Measurements from ENCODE around the gene P3H2. TPM values are rescaled to one million over a fixed set of nuclear protein-coding genes. Genes with fewer than 3 reads are reported as not detected.

The P3H2 gene
- total and polyA plus RNA-seq, 9 of the 15 experiments (the other 6 are each of a cell fraction or from before 2014, with no cell fraction given), result 0.04 to 0.26 (median 0.22) TPM; not detected in 6

DNA sequence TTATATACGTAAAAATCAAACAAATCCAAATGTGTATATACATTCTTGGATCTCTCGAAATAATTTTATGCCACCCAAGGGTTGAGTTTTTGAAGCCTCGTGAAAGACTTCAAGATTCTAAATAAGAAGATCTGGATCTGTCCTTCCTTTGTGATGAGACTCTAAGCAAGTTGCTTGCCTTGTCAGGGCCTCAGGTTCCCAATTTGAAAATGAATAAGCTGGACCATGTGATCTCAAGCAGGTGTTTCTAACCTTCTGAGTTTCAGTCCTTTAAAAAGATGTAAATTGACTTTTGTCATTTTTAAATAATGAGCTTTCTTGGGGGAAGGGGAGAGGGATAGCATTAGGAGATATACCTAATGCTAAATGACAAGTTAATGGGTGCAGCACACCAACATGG, 137.1 kb downstream of the P3H2 start:
- in situ Hi-C loops (cut with MboI) (no loop called here), intact Hi-C loops (cut with micrococcal nuclease) (no loop called here)
- H3K4me3 ChIP-seq, result no peak overlapping the region
- no peak for FAIRE-seq
- no peak overlapping the region for H3K4me2 ChIP-seq (ENCODE audit: insufficient read depth, low read length)
- POLR2A ChIA-PET, result no interaction called here
- H3K79me2 ChIP-seq (ENCODE audit: control insufficient read depth, insufficient read depth, low read length), result no peaks in the 10 kb centered on the region
- H3K9me1 ChIP-seq (ENCODE audit: control insufficient read depth, insufficient read depth, low read length), result no peaks in the 10 kb centered on the region
- no peaks in the 10 kb centered on the region for H3K27me3 ChIP-seq (ENCODE audit: control insufficient read depth in 2 of 2, insufficient read depth in 2 of 2, low read length in 2 of 2)
- CTCF ChIA-PET (ENCODE audit: low intra/inter-chr PET ratio), result no interaction called here
- H3K36me3 ChIP-seq (ENCODE audit: control insufficient read depth, insufficient read depth, low read length), result no peaks in the 10 kb centered on the region
- H3K27ac ChIP-seq (ENCODE audit: extremely low read depth, low read depth, low read length), result no peak overlapping the region
- BruUV-seq (replicated peaks), result no TSS peak
- H3K4me1 ChIP-seq (replicated peaks in 1 of 2; ENCODE audit: control insufficient read depth in 2 of 2, insufficient read depth in 2 of 2, low read length in 2 of 2), result no peaks in the 10 kb centered on the region
- no peak for ATAC-seq
- H2AFZ ChIP-seq (ENCODE audit: low read depth, low read length), result no peak overlapping the region
- H3K9ac ChIP-seq (ENCODE audit: insufficient read depth in 1 of 2, low read depth in 2 of 2, low read length in 2 of 2), result no peak overlapping the region
- WGBS (ENCODE audit: insufficient coverage, low coverage, missing lambda C conversion rate), result 5% methylated on average over 3 of the region's 3 CpGs
- no peaks in the 10 kb centered on the region for H4K20me1 ChIP-seq (replicated peaks; ENCODE audit: control insufficient read depth, insufficient read depth, low read length)
- no peak for TF ChIP-seq ZC3H11A (IDR thresholded peaks at IDR 0.05; ENCODE audit: low read depth, low read length)
- TF ChIP-seq BRD4 (IDR thresholded peaks at IDR 0.05), result no peak
- TF ChIP-seq BCL6 (CRISPR knock-in tag; IDR thresholded peaks at IDR 0.05), result no peak
- no peak for TF ChIP-seq ZKSCAN1 (IDR thresholded peaks at IDR 0.05; ENCODE audit: low read depth, low read length)
- TF ChIP-seq NEUROD1 (IDR thresholded peaks at IDR 0.05; ENCODE audit: borderline replicate concordance, low read depth, low read length, partially characterized antibody), result no peak
- TF ChIP-seq CBFA2T2 (conservative IDR thresholded peaks at IDR 0.05), result no peak
- TF ChIP-seq STAG1 (CRISPR knock-in tag; IDR thresholded peaks at IDR 0.05; ENCODE audit: borderline replicate concordance), result no peak
- no peak for TF ChIP-seq TRIM24 (IDR thresholded peaks at IDR 0.05)
- no peaks in the 10 kb centered on the region for H3K9me3 ChIP-seq (replicated peaks; ENCODE audit: control insufficient read depth, insufficient read depth, low read depth, low read length)
- no peak for DNase-seq (ENCODE audit: extremely low read depth in 1 of 4, low spot score in 3 of 4)

DNA sequence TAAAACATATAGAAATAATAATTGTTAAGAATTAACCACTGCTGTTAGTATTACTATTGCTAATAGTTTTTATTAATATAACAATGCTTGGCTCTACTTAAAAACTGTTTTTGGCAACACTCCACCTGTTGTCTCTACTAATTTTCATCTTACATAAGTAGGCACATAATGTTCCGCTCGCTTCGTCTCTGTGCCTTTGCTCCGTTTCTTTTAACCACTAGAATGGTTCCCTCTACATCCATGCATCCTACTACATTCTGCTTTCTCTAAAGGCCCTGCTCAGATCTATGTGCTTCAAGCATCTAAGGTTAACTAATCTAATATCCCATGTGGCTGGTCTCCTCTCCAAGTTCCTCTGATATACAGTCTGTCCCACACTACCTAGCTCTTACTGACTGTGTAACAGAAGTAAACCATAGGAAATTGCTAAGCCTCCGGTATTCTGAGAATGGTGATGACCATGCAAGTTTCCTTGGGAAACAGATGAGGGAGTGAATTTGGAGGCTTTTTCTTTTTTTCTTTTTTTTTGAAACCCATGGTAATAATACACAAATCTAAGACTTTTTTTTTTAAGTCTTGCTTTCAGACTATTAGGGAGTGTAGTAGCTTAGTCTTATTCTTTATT, 138.3 kb downstream of the P3H2 start:
- H3K27me3 ChIP-seq (ENCODE audit: control insufficient read depth in 2 of 2, insufficient read depth in 2 of 2, low read length in 2 of 2), result no peaks in the 10 kb centered on the region
- no peak overlapping the region for H3K27ac ChIP-seq (ENCODE audit: extremely low read depth, low read depth, low read length)
- ChIA-PET POLR2A (no interaction called here), CTCF (ENCODE audit: low intra/inter-chr PET ratio) (no interaction called here)
- BruUV-seq (replicated peaks), result no TSS peak
- WGBS (ENCODE audit: insufficient coverage, low coverage, missing lambda C conversion rate), result 9% methylated on average over 5 of the region's 5 CpGs
- H2AFZ ChIP-seq (ENCODE audit: low read depth, low read length), result no peak overlapping the region
- H3K79me2 ChIP-seq (ENCODE audit: control insufficient read depth, insufficient read depth, low read length), result no peaks in the 10 kb centered on the region
- FAIRE-seq, result no peak
- no peak overlapping the region for H3K4me2 ChIP-seq (ENCODE audit: insufficient read depth, low read length)
- in situ Hi-C loops (cut with MboI) (no loop called here), intact Hi-C loops (cut with micrococcal nuclease) (no loop called here)
- H3K36me3 ChIP-seq (ENCODE audit: control insufficient read depth, insufficient read depth, low read length), result no peaks in the 10 kb centered on the region
- H3K9me3 ChIP-seq (replicated peaks; ENCODE audit: control insufficient read depth, insufficient read depth, low read depth, low read length), result no peaks in the 10 kb centered on the region
- no peak for ATAC-seq
- H3K4me3 ChIP-seq, result no peak overlapping the region
- H3K9ac ChIP-seq (ENCODE audit: insufficient read depth in 1 of 2, low read depth in 2 of 2, low read length in 2 of 2), result no peak overlapping the region
- H4K20me1 ChIP-seq (replicated peaks; ENCODE audit: control insufficient read depth, insufficient read depth, low read length), result no peaks in the 10 kb centered on the region
- H3K9me1 ChIP-seq (ENCODE audit: control insufficient read depth, insufficient read depth, low read length), result no peaks in the 10 kb centered on the region
- H3K4me1 ChIP-seq (replicated peaks in 1 of 2; ENCODE audit: control insufficient read depth in 2 of 2, insufficient read depth in 2 of 2, low read length in 2 of 2), result no peaks in the 10 kb centered on the region
- DNase-seq (ENCODE audit: extremely low read depth in 1 of 4, low spot score in 3 of 4), result no peak
- TF ChIP-seq, protein P1, sequence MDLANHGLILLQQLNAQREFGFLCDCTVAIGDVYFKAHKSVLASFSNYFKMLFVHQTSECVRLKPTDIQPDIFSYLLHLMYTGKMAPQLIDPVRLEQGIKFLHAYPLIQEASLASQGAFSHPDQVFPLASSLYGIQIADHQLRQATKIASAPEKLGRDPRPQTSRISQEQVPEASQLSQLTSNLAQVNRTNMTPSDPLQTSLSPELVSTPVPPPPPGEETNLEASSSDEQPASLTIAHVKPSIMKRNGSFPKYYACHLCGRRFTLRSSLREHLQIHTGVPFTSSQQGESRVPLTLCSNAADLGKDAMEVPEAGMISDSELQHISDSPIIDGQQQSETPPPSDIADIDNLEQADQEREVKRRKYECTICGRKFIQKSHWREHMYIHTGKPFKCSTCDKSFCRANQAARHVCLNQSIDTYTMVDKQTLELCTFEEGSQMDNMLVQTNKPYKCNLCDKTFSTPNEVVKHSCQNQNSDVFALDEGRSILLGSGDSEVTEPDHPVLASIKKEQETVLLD (IDR thresholded peaks at IDR 0.05), result no peak
- TF ChIP-seq, protein P2, sequence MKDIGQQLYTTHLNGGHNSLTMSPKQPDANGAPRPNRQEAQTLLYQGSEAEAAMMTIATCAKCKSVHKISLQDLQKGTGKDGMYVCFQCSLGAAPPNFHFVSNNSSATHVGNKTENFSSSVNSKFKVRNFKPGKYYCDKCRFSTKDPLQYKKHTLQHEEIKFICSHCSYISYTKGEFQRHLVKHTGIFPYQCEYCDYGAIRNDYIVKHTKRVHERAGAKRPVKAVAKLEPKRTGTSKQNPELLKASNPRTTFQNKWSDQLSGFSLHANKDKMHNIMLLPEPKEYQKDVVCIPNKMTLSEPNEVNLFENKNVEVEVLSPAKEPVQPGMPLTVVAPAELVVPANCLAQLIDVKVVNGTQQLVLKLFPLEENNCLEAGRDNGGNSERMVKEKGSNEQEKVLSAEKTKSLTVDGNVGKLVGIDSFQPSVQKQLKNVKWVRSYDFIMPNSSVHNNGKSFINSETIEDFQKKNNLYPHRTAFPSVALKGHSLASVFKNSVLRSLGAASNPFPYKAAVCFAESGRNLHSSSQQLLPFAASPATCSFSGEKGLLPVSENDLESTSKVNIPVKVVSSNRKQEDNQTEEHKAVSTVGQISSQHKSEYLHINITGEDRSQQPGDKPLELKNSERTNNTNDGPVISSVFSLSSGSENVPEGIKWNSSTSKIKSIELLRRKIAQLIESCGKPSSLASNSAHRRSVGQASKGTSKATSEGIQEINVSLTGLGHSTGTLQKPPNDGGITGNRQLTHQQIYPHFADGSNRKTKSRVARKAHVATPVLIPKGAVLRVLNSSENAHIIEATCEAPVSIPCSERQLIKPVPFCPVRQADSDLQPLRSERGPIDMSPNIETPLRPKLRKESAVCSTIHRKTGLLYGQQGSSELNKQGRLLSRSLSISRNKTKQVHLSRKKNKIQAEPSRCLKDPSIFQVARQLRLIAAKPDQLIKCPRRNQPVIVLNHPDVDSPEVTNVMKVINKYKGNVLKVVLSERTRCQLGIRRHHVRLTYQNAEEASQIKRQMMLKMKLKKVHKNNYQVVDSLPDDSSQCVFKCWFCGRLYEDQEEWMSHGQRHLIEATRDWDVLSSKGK (CRISPR knock-in tag; IDR thresholded peaks at IDR 0.05), result no peak
- TF ChIP-seq MYC (IDR thresholded peaks at IDR 0.05; ENCODE audit: low read depth, low read length) (no peak), MYC (CRISPR knock-in tag; IDR thresholded peaks at IDR 0.05; ENCODE audit: borderline replicate concordance, low read depth) (no peak), ZNF717 (CRISPR knock-in tag; IDR thresholded peaks at IDR 0.05) (no peak), ARNT (IDR thresholded peaks at IDR 0.05) (no peak)
